Lung (tissue), 12 donors: ENCODE data around the gene SPP1. TPM values are rescaled to one million over a fixed set of nuclear protein-coding genes. Genes with fewer than 3 reads are reported as not detected.
A peak's percentile ranks its signal among the peaks of the same experiment; 100 is the strongest.

Experiments used
- ATAC-seq: fragments of 200-7000 bp; cut with Tn5 transposase; one replicate; pipeline ENCODE4 v1.9.1; 2020; ENCODE audit warnings: moderate number of reproducible peaks; ENCODE audit not compliant: insufficient read depth, low FRiP score
- DNase-seq, 3 donors: peaks; one replicate each; pipeline ENCODE4 v3.0.0-alpha.2; 2013 to 2017
- H3K27ac ChIP-seq, 2 donors: one replicate each; pipeline ENCODE4 v1.5.1; 2013; ENCODE audit warnings: mild to moderate bottlenecking in 2 of 2, moderate library complexity in 2 of 2, control low read depth in 1 of 2, inconsistent platforms in 1 of 2, low read depth in 1 of 2, low read length in 1 of 2
- H3K27me3 ChIP-seq, 3 donors: one replicate each; pipeline ENCODE4 v1.5.1; 2013; ENCODE audit warnings: low read length in 2 of 3; ENCODE audit not compliant: control insufficient read depth in 3 of 3, insufficient read depth in 3 of 3
- H3K36me3 ChIP-seq, 4 donors: one replicate each; pipeline ENCODE4 v1.5.1; 2013; ENCODE audit warnings: low read length in 4 of 4, mild to moderate bottlenecking in 1 of 4, moderate library complexity in 1 of 4; ENCODE audit not compliant: control insufficient read depth in 4 of 4, insufficient read depth in 4 of 4
- H3K4me1 ChIP-seq, 5 donors: one replicate each; pipeline ENCODE4 v1.5.1; 2013; ENCODE audit warnings: low read length in 5 of 5, mild to moderate bottlenecking in 2 of 5, moderate library complexity in 1 of 5; ENCODE audit not compliant: control insufficient read depth in 5 of 5, insufficient read depth in 5 of 5
- H3K4me3 ChIP-seq: one replicate; pipeline ENCODE4 v1.5.1; 2013; ENCODE audit warnings: mild to moderate bottlenecking, control low read depth, moderate library complexity
- H3K9ac ChIP-seq, 2 donors: one replicate each; pipeline ENCODE4 v1.5.1; 2013; ENCODE audit warnings: low read length in 2 of 2, control low read depth in 1 of 2; ENCODE audit not compliant: insufficient read depth in 1 of 2
- H3K9me3 ChIP-seq, 4 donors: one replicate each; pipeline ENCODE4 v1.5.1; 2013; ENCODE audit warnings: low read length in 3 of 4, mild to moderate bottlenecking in 1 of 4, moderate library complexity in 1 of 4; ENCODE audit not compliant: control insufficient read depth in 4 of 4, insufficient read depth in 3 of 4
- CTCF ChIP-seq: IDR thresholded peaks from 2 replicates; pipeline ENCODE4 v1.5.1; 2012; ENCODE audit warnings: mild to moderate bottlenecking; ENCODE audit errors: control extremely low read depth, extremely low read depth
- WGBS, 2 donors: extraction: QIAGEN DNeasy Blood & Tissue Kit; methylation state at CpG; one replicate each; pipeline ENCODE4 v1.1.7; 2013; 5-methylcytosine and 5-hydroxymethylcytosine counted together
- polyA plus RNA-seq, 2 donors: library from polyadenylated mRNA; stranded (reverse); fragments of 200-250 nt; gene quantifications; one replicate each; pipeline ENCODE4 v1.2.1, GENCODE V29; 2013
- total RNA-seq, 2 donors: library from RNA; depleted of rRNA in 1 of 2; stranded (reverse); fragments of >200 nt in 1 of 2; gene quantifications; one replicate each; pipeline ENCODE4 v1.2.1, GENCODE V29; 2014 to 2021
- donor health status: control.
- donor health status: control.
- donor health status: Bipolar disorder and iron deficiency.
- donor health status: healthy.
- donor health status: DM: yes; HTN: yes; CAD: no.

Gene SPP1
- total and polyA plus RNA-seq, 4 donors: 5.4 to 433 (median 112) TPM

- WGBS, 2 donors: 88 to 94% methylated on average over 5 of the region's 5 CpGs
- ATAC-seq (no peak), DNase-seq (peak in 1 of 3 donors; percentile 11)
- no peaks in the 10 kb centered on the region for H3K9me3 ChIP-seq
- no peaks in the 10 kb centered on the region for H3K36me3 ChIP-seq
- H3K27me3 ChIP-seq: no peaks in the 10 kb centered on the region
- H3K9ac ChIP-seq: no peak overlapping the region
- peaks cover 0 to 5% (median 0%) of the 10 kb centered on the region in 5 donors for H3K4me1 ChIP-seq
- no peak overlapping the region for H3K4me3 ChIP-seq
- H3K27ac ChIP-seq: no peak overlapping the region
- TF ChIP-seq CTCF: no peak
Observed at GRCh38 chr4:87962398-87963146, 12.9 kb upstream of the SPP1 start.

DNA sequence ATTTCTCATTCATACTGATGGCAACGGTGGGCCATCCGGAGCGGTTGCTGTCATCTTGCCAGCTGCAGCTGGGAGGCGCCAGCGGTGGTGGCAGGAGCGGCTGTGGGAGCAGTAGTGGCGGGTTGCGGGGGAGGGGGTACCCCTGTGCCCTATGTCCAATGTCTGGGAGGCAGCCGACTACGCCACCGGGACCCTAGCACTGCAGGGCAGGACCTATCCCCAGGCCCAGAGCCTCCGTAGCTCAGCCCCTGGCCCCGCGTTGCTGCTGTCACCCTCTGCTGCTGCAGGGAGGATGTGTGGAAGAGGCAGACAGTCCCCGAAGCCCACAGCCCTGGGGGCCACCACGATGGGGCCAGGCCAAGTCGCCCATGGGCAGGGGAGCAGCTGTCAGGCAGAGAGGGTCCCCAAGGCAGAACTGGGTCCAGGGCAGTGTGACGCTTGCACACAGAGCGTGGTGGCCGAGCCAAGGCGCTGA lies 10.0 kb upstream of the SPP1 start:
- H3K36me3 ChIP-seq: no peaks in the 10 kb centered on the region
- H3K9me3 ChIP-seq: no peaks in the 10 kb centered on the region
- H3K9ac ChIP-seq: no peak overlapping the region
- DNase-seq (no peak), ATAC-seq (no peak)
- 95 to 96% methylated on average over 21 of the region's 21 CpGs for WGBS, 2 donors
- no peak for TF ChIP-seq CTCF
- H3K4me3 ChIP-seq: no peak overlapping the region
- no peaks in the 10 kb centered on the region for H3K27me3 ChIP-seq
- H3K27ac ChIP-seq: no peak overlapping the region
- peaks cover 0 to 5% (median 0%) of the 10 kb centered on the region in 5 donors for H3K4me1 ChIP-seq

GRCh38 chr4:87966095-87966496 lies 9.4 kb upstream of the SPP1 start:
- Histone ChIP-seq H3K27ac (no peak overlapping the region), H3K27me3 (no peaks in the 10 kb centered on the region), H3K9ac (no peak overlapping the region), H3K36me3 (no peaks in the 10 kb centered on the region), H3K4me3 (no peak overlapping the region), H3K9me3 (no peaks in the 10 kb centered on the region), H3K4me1 (peaks cover 0 to 5% (median 0%) of the 10 kb centered on the region in 5 donors)
- WGBS, 2 donors: 97% methylated on average over 9 of the region's 9 CpGs
- no peak for ATAC-seq
- no peak for DNase-seq
- no peak for TF ChIP-seq CTCF
